HepG2 (cell line): ENCODE data around the gene LTA. TPM values are rescaled to one million over a fixed set of nuclear protein-coding genes. Genes with fewer than 3 reads are reported as not detected.
A peak's percentile ranks its signal among the peaks of the same experiment; 100 is the strongest.

Experiments used
- AGO1 ChIP-seq: fragments of 200-400 bp; formaldehyde crosslinking; IDR thresholded peaks from 2 replicates; pipeline ENCODE4 v1.6.1; 2017; ENCODE audit warnings: mild to moderate bottlenecking, low read depth, low read length, moderate library complexity; ENCODE audit not compliant: poor library complexity, severe bottlenecking
- FIP1L1 ChIP-seq: fragments of 200-400 bp; formaldehyde crosslinking; IDR thresholded peaks from 2 replicates; pipeline ENCODE4 v1.6.1; 2018; ENCODE audit warnings: low read depth, mild to moderate bottlenecking, low read length, moderate library complexity, borderline replicate concordance; ENCODE audit not compliant: insufficient read depth
- GABPA ChIP-seq, 2 experiments: IDR thresholded peaks; 2 replicates each; pipeline ENCODE4 v1.6.1; 2011 to 2016; ENCODE audit warnings: low read depth in 2 of 2, low read length in 1 of 2, missing biosample characterization in 1 of 2, missing genetic modification characterization in 1 of 2
- MAF1 ChIP-seq: sonication (generic); formaldehyde crosslinking; IDR thresholded peaks from 2 replicates; pipeline ENCODE4 v1.5.0; 2020; ENCODE audit warnings: missing genetic modification reagents, borderline replicate concordance
- RBFOX2 ChIP-seq: fragments of 200-400 bp; formaldehyde crosslinking; IDR thresholded peaks from 2 replicates; pipeline ENCODE4 v1.6.1; 2017; ENCODE audit warnings: low read depth, mild to moderate bottlenecking, low read length
- RXRB ChIP-seq: IDR thresholded peaks from 2 replicates; pipeline ENCODE4 v1.6.1; 2016; ENCODE audit warnings: borderline replicate concordance, missing genetic modification reagents, missing compliant biosample characterization
- SAP130 ChIP-seq: IDR thresholded peaks from 2 replicates; pipeline ENCODE4 v1.6.1; 2016; ENCODE audit warnings: low read depth
- SP5 ChIP-seq: IDR thresholded peaks from 2 replicates; pipeline ENCODE4 v1.6.1; 2016; ENCODE audit warnings: low read depth, borderline replicate concordance
- ZNF441 ChIP-seq: sonication (generic); formaldehyde crosslinking; IDR thresholded peaks from 2 replicates; pipeline ENCODE4 v1.7.0; 2021; ENCODE audit warnings: missing genetic modification reagents, borderline replicate concordance
- ZSCAN9 ChIP-seq: IDR thresholded peaks from 2 replicates; pipeline ENCODE4 v1.6.1; 2016; ENCODE audit warnings: borderline replicate concordance
- polyA plus RNA-seq, 8 experiments: library from polyadenylated mRNA; depleted of rRNA in 3 of 8; stranded (reverse) in 7 of 8; unstranded in 1 of 8; fragments of >200 nt; fragmentation: Illumina TruSeq in 4 of 8; extraction: Trizol in 4 of 8; gene quantifications; 2 replicates each; pipeline versions ENCODE4 v1.2.1 to v1.2.3, GENCODE V29; 2011 to 2016; ENCODE audit warnings: low read depth in 4 of 8, missing spikeins in 1 of 8, mixed read lengths in 1 of 8; ENCODE audit not compliant: insufficient read depth in 1 of 8
- total RNA-seq, 5 experiments: library from RNA; depleted of rRNA; stranded (reverse); fragments of >200 nt; fragmentation: Illumina TruSeq; extraction: Trizol; gene quantifications; 2 replicates each; pipeline ENCODE4 v1.2.3, GENCODE V29; 2016; ENCODE audit warnings: low read depth in 1 of 5
- TF ChIP-seq, protein P1 (sequence below): sonication (generic); formaldehyde crosslinking; IDR thresholded peaks from 2 replicates; pipeline ENCODE4 v1.5.0; 2020; ENCODE audit warnings: mild to moderate bottlenecking, missing genetic modification reagents, moderate library complexity
- TF ChIP-seq, protein P2 (sequence below): sonication (generic); formaldehyde crosslinking; IDR thresholded peaks from 2 replicates; pipeline ENCODE4 v1.5.1; 2020; ENCODE audit warnings: mild to moderate bottlenecking, missing genetic modification reagents, borderline replicate concordance
- TF ChIP-seq, protein P3 (sequence below): sonication (generic); formaldehyde crosslinking; IDR thresholded peaks from 2 replicates; pipeline ENCODE4 v1.4.0; 2020; ENCODE audit warnings: missing genetic modification reagents, borderline replicate concordance
- TF ChIP-seq, protein P4 (sequence below): sonication (generic); formaldehyde crosslinking; IDR thresholded peaks from 2 replicates; pipeline ENCODE4 v1.4.0; 2020; ENCODE audit warnings: missing genetic modification reagents
- TF ChIP-seq, protein P5 (sequence below): IDR thresholded peaks from 2 replicates; pipeline ENCODE4 v1.6.1; 2012; ENCODE audit warnings: low read length, improper control_type of control experiment

The LTA gene
- total and polyA plus RNA-seq, 2 of the 13 experiments (the other 11 are each of a cell fraction or from before 2014, with no cell fraction given): 0.09 TPM; not detected in 1

DNA sequence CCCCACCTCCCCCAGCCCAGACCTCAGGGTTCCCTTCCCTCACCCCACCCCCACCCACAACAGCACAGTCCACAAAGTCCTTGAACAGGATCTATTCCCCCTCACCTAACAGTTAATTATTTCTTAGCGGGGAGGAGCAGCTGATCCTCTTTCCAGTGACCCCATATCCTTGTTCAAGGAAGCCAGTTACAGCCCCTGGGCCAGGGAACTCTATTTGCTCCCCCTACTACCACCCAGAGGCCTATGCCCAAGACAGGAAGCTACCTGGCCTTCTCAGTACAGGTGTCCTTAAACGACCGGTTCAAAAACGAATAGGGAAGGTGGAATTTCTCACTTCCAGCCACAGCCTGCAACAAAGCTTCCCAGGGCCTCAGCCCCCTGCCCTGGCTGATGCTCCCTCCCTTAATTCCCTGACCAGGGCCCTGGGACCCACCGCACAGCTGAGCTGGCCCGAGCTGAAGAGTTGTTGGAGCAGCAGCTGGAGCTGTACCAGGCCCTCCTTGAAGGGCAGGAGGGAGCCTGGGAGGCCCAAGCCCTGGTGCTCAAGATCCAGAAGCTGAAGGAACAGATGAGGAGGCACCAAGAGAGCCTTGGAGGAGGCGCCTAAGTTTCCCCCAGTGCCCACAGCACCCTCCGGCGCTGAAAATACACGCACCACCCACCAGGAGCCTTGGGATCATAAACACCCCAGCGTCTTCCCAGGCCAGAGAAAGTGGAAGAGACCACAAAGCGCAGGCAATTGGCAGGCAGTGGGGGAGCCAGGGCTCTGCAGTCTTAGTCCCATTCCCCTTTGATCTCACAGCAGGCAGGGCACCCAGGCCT lies 42.5 kb upstream of the LTA start (continued):
- TF ChIP-seq GABPA (IDR thresholded peaks at IDR 0.05; ENCODE audit: low read depth, low read length) (no peak), GABPA (CRISPR knock-in tag; IDR thresholded peaks at IDR 0.05; ENCODE audit: low read depth) (peak; percentile 39), RXRB (CRISPR knock-in tag) (peak; percentile 42; the same call in 1 of the 2 replicates), FIP1L1 (0 out of 2 replicates have a peak, but pooled peaks have one; percentile 67), AGO1 (no peak), MAF1 (CRISPR knock-in tag) (no peak), ZSCAN9 (CRISPR knock-in tag) (no peak), ZNF441 (CRISPR knock-in tag) (0 out of 2 replicates have a peak, but pooled peaks have one; percentile 5), SP5 (CRISPR knock-in tag) (0 out of 2 replicates have a peak, but pooled peaks have one; percentile 11), SAP130 (CRISPR knock-in tag) (peak; percentile 27; the same call in 1 of the 2 replicates), RBFOX2 (peak; percentile 28; the same call in 1 of the 2 replicates)
- TF ChIP-seq, protein P1, sequence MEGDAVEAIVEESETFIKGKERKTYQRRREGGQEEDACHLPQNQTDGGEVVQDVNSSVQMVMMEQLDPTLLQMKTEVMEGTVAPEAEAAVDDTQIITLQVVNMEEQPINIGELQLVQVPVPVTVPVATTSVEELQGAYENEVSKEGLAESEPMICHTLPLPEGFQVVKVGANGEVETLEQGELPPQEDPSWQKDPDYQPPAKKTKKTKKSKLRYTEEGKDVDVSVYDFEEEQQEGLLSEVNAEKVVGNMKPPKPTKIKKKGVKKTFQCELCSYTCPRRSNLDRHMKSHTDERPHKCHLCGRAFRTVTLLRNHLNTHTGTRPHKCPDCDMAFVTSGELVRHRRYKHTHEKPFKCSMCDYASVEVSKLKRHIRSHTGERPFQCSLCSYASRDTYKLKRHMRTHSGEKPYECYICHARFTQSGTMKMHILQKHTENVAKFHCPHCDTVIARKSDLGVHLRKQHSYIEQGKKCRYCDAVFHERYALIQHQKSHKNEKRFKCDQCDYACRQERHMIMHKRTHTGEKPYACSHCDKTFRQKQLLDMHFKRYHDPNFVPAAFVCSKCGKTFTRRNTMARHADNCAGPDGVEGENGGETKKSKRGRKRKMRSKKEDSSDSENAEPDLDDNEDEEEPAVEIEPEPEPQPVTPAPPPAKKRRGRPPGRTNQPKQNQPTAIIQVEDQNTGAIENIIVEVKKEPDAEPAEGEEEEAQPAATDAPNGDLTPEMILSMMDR (CRISPR knock-in tag): 0 out of 2 replicates have a peak, but pooled peaks have one; percentile 21
- TF ChIP-seq, protein P2, sequence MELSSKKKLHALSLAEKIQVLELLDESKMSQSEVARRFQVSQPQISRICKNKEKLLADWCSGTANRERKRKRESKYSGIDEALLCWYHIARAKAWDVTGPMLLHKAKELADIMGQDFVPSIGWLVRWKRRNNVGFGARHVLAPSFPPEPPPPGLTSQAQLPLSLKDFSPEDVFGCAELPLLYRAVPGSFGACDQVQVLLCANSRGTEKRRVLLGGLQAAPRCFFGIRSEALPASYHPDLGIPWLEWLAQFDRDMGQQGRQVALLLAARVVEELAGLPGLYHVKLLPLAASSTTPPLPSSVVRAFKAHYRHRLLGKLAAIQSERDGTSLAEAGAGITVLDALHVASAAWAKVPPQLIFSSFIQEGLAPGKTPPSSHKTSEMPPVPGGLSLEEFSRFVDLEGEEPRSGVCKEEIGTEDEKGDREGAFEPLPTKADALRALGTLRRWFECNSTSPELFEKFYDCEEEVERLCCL: no peak
- TF ChIP-seq, protein P3, sequence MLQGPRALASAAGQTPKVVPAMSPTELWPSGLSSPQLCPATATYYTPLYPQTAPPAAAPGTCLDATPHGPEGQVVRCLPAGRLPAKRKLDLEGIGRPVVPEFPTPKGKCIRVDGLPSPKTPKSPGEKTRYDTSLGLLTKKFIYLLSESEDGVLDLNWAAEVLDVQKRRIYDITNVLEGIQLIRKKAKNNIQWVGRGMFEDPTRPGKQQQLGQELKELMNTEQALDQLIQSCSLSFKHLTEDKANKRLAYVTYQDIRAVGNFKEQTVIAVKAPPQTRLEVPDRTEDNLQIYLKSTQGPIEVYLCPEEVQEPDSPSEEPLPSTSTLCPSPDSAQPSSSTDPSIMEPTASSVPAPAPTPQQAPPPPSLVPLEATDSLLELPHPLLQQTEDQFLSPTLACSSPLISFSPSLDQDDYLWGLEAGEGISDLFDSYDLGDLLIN (CRISPR knock-in tag): 0 out of 2 replicates have a peak, but pooled peaks have one; percentile 58
- TF ChIP-seq, protein P4, sequence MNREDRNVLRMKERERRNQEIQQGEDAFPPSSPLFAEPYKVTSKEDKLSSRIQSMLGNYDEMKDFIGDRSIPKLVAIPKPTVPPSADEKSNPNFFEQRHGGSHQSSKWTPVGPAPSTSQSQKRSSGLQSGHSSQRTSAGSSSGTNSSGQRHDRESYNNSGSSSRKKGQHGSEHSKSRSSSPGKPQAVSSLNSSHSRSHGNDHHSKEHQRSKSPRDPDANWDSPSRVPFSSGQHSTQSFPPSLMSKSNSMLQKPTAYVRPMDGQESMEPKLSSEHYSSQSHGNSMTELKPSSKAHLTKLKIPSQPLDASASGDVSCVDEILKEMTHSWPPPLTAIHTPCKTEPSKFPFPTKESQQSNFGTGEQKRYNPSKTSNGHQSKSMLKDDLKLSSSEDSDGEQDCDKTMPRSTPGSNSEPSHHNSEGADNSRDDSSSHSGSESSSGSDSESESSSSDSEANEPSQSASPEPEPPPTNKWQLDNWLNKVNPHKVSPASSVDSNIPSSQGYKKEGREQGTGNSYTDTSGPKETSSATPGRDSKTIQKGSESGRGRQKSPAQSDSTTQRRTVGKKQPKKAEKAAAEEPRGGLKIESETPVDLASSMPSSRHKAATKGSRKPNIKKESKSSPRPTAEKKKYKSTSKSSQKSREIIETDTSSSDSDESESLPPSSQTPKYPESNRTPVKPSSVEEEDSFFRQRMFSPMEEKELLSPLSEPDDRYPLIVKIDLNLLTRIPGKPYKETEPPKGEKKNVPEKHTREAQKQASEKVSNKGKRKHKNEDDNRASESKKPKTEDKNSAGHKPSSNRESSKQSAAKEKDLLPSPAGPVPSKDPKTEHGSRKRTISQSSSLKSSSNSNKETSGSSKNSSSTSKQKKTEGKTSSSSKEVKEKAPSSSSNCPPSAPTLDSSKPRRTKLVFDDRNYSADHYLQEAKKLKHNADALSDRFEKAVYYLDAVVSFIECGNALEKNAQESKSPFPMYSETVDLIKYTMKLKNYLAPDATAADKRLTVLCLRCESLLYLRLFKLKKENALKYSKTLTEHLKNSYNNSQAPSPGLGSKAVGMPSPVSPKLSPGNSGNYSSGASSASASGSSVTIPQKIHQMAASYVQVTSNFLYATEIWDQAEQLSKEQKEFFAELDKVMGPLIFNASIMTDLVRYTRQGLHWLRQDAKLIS (CRISPR knock-in tag): no peak
- TF ChIP-seq, protein P5, sequence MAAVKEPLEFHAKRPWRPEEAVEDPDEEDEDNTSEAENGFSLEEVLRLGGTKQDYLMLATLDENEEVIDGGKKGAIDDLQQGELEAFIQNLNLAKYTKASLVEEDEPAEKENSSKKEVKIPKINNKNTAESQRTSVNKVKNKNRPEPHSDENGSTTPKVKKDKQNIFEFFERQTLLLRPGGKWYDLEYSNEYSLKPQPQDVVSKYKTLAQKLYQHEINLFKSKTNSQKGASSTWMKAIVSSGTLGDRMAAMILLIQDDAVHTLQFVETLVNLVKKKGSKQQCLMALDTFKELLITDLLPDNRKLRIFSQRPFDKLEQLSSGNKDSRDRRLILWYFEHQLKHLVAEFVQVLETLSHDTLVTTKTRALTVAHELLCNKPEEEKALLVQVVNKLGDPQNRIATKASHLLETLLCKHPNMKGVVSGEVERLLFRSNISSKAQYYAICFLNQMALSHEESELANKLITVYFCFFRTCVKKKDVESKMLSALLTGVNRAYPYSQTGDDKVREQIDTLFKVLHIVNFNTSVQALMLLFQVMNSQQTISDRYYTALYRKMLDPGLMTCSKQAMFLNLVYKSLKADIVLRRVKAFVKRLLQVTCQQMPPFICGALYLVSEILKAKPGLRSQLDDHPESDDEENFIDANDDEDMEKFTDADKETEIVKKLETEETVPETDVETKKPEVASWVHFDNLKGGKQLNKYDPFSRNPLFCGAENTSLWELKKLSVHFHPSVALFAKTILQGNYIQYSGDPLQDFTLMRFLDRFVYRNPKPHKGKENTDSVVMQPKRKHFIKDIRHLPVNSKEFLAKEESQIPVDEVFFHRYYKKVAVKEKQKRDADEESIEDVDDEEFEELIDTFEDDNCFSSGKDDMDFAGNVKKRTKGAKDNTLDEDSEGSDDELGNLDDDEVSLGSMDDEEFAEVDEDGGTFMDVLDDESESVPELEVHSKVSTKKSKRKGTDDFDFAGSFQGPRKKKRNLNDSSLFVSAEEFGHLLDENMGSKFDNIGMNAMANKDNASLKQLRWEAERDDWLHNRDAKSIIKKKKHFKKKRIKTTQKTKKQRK: no peak
